A673 (cell line): ENCODE measurements around the gene TTC39A. TPM values are rescaled to one million over a fixed set of nuclear protein-coding genes. Genes with fewer than 3 reads are reported as not detected.
A peak's percentile ranks its signal among the peaks of the same experiment; 100 is the strongest.

Experiments used
- BruUV-seq: library from RNA; stranded (reverse); fragments of 400-500 nt; replicated peaks from 2 replicates; lab custom pipeline; 2021; lab: Mats Ljungman, UMichigan
- CTCF ChIA-PET: fragments of 300-600 bp; sonication (Branson Sonifier 250); formaldehyde crosslinking; loops from one replicate; lab custom pipeline; 2022; ENCODE audit warnings: antibody characterized with exemption; lab: Charles Lee
- POLR2A ChIA-PET: fragments of 300-600 bp; sonication (Branson Sonifier 250); formaldehyde crosslinking; loops from one replicate; lab custom pipeline; 2022; ENCODE audit warnings: antibody characterized with exemption; ENCODE audit not compliant: low non-redundant PET; lab: Charles Lee
- DNase-seq: peaks from one replicate; pipeline ENCODE4 v3.0.0-alpha.2; 2015; ENCODE audit warnings: low spot score
- H3K27ac ChIP-seq: fragments of 200-600 bp; sonication (generic); 2 replicates; pipeline ENCODE4 v1.5.1; 2016; ENCODE audit warnings: mixed run types, low read depth, mild to moderate bottlenecking, mixed read lengths, antibody characterized with exemption, low read length; ENCODE audit not compliant: poor library complexity, severe bottlenecking
- H3K27me3 ChIP-seq: fragments of 200-600 bp; sonication (generic); replicated peaks from 2 replicates; pipeline ENCODE4 v1.6.1; 2017; ENCODE audit warnings: mixed run types, low read depth, mild to moderate bottlenecking, mixed read lengths, antibody characterized with exemption, low read length; ENCODE audit not compliant: insufficient read depth, poor library complexity
- H3K36me3 ChIP-seq: fragments of 200-600 bp; sonication (generic); 2 replicates; pipeline ENCODE4 v1.6.1; 2016; ENCODE audit warnings: mixed run types, mild to moderate bottlenecking, mixed read lengths, antibody characterized with exemption, low read length; ENCODE audit not compliant: insufficient read depth, poor library complexity, severe bottlenecking
- H3K4me1 ChIP-seq: fragments of 200-600 bp; sonication (generic); 2 replicates; pipeline ENCODE4 v1.6.1; 2017; ENCODE audit warnings: mixed run types, mild to moderate bottlenecking, mixed read lengths, antibody characterized with exemption, low read length; ENCODE audit not compliant: insufficient read depth, poor library complexity, severe bottlenecking
- H3K4me3 ChIP-seq: fragments of 200-600 bp; sonication (generic); 2 replicates; pipeline ENCODE4 v1.5.1; 2016; ENCODE audit warnings: low read depth, mixed run types, mild to moderate bottlenecking, mixed read lengths, low read length; ENCODE audit not compliant: poor library complexity, severe bottlenecking
- H3K9me3 ChIP-seq: fragments of 200-600 bp; sonication (generic); 2 replicates; pipeline ENCODE4 v1.6.1; 2016; ENCODE audit warnings: mixed run types, low read depth, mild to moderate bottlenecking, mixed read lengths, antibody characterized with exemption, low read length; ENCODE audit not compliant: poor library complexity, severe bottlenecking
- EZH2 ChIP-seq: fragments of 200-600 bp; sonication (generic); IDR thresholded peaks from 2 replicates; pipeline ENCODE4 v1.6.1; 2017; ENCODE audit warnings: borderline replicate concordance, low read depth, mild to moderate bottlenecking, mixed read lengths, antibody characterized with exemption, low read length; ENCODE audit not compliant: poor library complexity, severe bottlenecking
- intact Hi-C: fragments of 100-400 bp; cut with micrococcal nuclease; formaldehyde crosslinking; loops from one replicate; pipeline ENCODE4 v1.10.0; 2022; ENCODE audit not compliant: unreplicated experiment
- total RNA-seq: library from RNA; stranded (reverse); gene quantifications from 2 replicates; pipeline ENCODE4 v1.2.3, GENCODE V29; 2021
- TF ChIP-seq, protein P1 (sequence below): fragments of 300-800, 200-600 bp; sonication (generic); conservative IDR thresholded peaks from 2 replicates; pipeline ENCODE4 v1.5.1; 2017; ENCODE audit warnings: low read depth, mild to moderate bottlenecking, antibody characterized with exemption, low read length, moderate library complexity, mixed read lengths

The TTC39A gene
- total RNA-seq, 1 experiment from 2014 or later = 3.1 TPM

DNA sequence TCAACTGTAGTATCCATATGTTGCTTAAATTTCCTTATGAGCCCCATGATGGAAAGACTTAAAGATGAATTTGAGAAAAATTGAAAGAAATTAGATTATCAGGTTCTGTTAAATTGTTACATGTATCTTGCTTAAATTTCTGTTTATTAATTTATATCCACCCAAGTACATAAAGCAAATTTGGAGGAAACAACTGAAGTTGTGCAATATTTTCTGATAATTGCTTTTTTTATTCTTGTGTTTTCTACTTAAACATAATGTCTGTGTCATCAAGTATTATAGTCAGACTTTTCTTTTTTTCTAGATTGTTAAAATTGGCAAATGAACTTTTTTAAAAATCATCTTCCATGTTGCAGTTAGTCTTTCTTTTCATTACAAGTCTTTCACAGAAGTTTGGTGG is 57.4 kb downstream of the TTC39A start:
- Histone ChIP-seq H3K9me3 (no peaks in the 10 kb centered on the region), H3K27ac (no peak overlapping the region), H3K4me1 (peaks cover 10% of the 10 kb centered on the region), H3K36me3 (peaks cover 15% of the 10 kb centered on the region), H3K4me3 (no peak overlapping the region), H3K27me3 (no peaks in the 10 kb centered on the region)
- TF ChIP-seq, protein P1, sequence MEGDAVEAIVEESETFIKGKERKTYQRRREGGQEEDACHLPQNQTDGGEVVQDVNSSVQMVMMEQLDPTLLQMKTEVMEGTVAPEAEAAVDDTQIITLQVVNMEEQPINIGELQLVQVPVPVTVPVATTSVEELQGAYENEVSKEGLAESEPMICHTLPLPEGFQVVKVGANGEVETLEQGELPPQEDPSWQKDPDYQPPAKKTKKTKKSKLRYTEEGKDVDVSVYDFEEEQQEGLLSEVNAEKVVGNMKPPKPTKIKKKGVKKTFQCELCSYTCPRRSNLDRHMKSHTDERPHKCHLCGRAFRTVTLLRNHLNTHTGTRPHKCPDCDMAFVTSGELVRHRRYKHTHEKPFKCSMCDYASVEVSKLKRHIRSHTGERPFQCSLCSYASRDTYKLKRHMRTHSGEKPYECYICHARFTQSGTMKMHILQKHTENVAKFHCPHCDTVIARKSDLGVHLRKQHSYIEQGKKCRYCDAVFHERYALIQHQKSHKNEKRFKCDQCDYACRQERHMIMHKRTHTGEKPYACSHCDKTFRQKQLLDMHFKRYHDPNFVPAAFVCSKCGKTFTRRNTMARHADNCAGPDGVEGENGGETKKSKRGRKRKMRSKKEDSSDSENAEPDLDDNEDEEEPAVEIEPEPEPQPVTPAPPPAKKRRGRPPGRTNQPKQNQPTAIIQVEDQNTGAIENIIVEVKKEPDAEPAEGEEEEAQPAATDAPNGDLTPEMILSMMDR = no peak
- TF ChIP-seq EZH2 = no peak
- intact Hi-C loops = no loop called here
- BruUV-seq = no TSS peak
- CTCF ChIA-PET = no interaction called here
- DNase-seq = no peak
- POLR2A ChIA-PET = no interaction called here

DNA sequence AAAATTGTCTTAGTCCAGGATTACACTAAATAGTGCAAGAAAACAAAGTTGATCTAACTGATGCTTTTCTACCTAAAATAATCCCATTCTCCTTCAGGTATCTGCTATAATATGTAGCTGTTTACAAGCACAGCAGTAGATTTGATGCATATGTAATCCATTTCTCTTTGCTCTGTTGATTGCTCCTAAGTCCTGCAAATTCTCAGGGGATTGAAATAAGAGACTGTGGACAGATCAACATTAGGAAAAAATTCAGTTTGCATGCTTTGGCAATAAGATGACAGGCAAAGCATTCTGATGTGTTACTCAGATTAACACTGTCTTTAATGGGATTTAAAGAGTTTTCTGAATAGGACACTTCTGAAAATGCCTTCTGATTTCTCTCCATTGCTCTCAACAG is 59.6 kb downstream of the TTC39A start:
- no peaks in the 10 kb centered on the region for H3K27me3 ChIP-seq
- H3K9me3 ChIP-seq = no peaks in the 10 kb centered on the region
- peak; percentile 66 for DNase-seq
- no peak for TF ChIP-seq EZH2
- TF ChIP-seq, protein P1 = no peak
- peaks cover 15% of the 10 kb centered on the region for H3K36me3 ChIP-seq
- no TSS peak for BruUV-seq
- ChIA-PET POLR2A (no interaction called here), CTCF (no interaction called here)
- H3K4me3 ChIP-seq = no peak overlapping the region
- H3K4me1 ChIP-seq = peaks cover 13% of the 10 kb centered on the region
- no peak overlapping the region for H3K27ac ChIP-seq
- intact Hi-C loops = no loop called here

DNA sequence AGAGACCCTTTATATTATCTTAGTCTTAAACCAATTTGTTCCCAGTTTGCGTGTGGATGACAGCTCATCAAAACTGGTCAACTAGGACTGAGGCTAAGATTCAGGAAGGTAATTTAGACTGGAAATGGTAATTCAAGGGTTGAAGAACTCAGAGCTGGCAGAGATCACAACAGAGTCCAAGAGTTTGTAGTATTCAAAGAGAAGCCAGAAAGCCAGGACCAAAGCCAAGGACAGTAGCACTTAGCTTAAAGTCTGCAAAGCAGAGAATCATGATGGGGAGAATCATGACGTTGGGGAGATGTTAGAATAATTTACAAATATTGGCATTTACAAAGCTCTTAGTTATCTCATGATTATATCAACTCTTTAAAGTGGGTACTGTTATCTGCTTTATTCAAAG is 61.7 kb downstream of the TTC39A start:
- POLR2A ChIA-PET = no interaction called here
- H3K36me3 ChIP-seq = peaks cover 15% of the 10 kb centered on the region

More for the DNA sequence above, 61.7 kb downstream of the TTC39A start:
- H3K27me3 ChIP-seq = no peaks in the 10 kb centered on the region
- CTCF ChIA-PET = no interaction called here
- peaks cover 30% of the 10 kb centered on the region for H3K4me1 ChIP-seq
- no peak overlapping the region for H3K27ac ChIP-seq
- DNase-seq = no peak
- no peaks in the 10 kb centered on the region for H3K9me3 ChIP-seq
- no TSS peak for BruUV-seq
- intact Hi-C loops = no loop called here
- TF ChIP-seq EZH2 = no peak
- TF ChIP-seq, protein P1 = no peak
- no peak overlapping the region for H3K4me3 ChIP-seq
